22Rv1 (cell line): Measurements from ENCODE around the gene NPC1L1.

Source experiments
- CTCF ChIP-seq: fragments of 450-650 bp; IDR thresholded peaks from 2 replicates; pipeline ENCODE4 v1.5.1; 2017; ENCODE audit warnings: mild to moderate bottlenecking
- ZFX ChIP-seq: fragments of 450-650 bp; IDR thresholded peaks from 2 replicates; pipeline ENCODE4 v1.6.1; 2017; ENCODE audit warnings: antibody characterized with exemption, borderline replicate concordance

DNA sequence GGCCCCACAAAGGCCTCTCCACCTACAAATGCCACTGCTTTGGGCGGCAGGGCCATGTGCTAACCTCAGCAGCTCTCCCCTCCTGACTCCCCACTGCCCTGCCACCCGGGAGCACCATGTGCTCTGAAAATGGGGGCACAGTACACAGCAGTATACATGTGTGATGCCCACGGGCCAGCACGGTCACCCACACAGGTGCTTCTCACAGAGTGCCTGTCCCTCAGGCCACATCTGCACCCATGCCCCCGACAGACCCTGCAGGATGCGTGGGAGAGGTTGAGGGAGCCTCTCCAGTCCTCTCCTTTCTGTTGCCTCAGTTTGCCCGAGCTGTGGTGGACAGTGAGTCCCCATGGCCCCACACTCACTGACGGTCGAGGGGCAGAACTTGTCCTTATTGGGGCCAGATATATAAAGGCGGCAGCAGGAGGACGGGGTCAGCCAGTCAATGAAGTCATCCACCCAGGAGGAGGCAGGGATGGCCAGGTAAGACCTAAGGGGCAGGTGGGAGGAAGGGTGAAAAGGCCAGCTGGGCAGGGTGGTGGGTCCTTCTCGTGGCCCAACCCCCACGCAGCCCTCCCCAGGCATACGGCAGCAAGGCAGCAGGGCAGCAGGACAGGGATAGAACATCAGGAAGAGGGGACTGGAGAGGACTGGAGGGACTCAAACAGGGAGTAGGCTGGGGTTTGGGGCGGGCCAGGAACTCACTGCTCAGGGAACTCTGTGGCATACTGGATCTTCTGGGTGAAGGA lies 19.6 kb downstream of the NPC1L1 start:
- TF ChIP-seq CTCF (no peak), ZFX (no peak)
